Breast epithelium (tissue), 3 donors: ENCODE measurements around the gene TBXAS1.

ENCODE experiments used
- POLR2A ChIP-seq: fragments of 450-650 bp; IDR thresholded peaks from one replicate; pipeline ENCODE4 v1.6.1; 2016; ENCODE audit warnings: antibody characterized with exemption, mild to moderate bottlenecking, moderate library complexity
- TF ChIP-seq, protein P1 (sequence below), 3 donors: fragments of 450-650 bp; IDR thresholded peaks; one replicate each; pipeline ENCODE4 v1.5.1; 2016 to 2017; ENCODE audit warnings: antibody characterized with exemption in 3 of 3, mild to moderate bottlenecking in 3 of 3, moderate library complexity in 3 of 3

DNA sequence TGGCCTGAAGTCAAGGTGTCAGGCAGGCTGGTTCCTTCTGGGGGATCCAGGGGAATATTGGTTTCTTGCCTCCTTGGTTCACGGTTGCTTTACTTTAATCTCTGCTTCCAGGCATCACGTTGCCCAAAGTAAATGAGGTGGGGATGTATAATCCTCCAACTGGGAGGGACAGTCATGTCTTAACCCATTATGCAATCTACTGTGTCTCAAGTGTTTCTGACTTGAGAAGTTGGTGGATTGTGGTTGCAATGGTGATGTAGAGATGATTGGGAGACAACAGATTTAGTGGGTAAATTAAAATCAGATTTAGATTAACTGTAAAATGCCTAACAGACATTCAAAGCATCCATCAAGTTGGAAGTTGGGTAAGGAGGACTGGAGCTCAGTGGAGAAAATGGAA lies 32.7 kb downstream of the TBXAS1 start:
- TF ChIP-seq, protein P1, sequence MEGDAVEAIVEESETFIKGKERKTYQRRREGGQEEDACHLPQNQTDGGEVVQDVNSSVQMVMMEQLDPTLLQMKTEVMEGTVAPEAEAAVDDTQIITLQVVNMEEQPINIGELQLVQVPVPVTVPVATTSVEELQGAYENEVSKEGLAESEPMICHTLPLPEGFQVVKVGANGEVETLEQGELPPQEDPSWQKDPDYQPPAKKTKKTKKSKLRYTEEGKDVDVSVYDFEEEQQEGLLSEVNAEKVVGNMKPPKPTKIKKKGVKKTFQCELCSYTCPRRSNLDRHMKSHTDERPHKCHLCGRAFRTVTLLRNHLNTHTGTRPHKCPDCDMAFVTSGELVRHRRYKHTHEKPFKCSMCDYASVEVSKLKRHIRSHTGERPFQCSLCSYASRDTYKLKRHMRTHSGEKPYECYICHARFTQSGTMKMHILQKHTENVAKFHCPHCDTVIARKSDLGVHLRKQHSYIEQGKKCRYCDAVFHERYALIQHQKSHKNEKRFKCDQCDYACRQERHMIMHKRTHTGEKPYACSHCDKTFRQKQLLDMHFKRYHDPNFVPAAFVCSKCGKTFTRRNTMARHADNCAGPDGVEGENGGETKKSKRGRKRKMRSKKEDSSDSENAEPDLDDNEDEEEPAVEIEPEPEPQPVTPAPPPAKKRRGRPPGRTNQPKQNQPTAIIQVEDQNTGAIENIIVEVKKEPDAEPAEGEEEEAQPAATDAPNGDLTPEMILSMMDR (IDR thresholded peaks at IDR 0.05) = no peak
- no peak for TF ChIP-seq POLR2A
